ENCODE measurements around the gene RC3H1. TPM values are rescaled to one million over a fixed set of nuclear protein-coding genes. Genes with fewer than 3 reads are reported as not detected.

Gene RC3H1
- total RNA-seq, 4 donors from 2014 or later, result 27.6 to 41.6 (median 40.2) TPM

DNA sequence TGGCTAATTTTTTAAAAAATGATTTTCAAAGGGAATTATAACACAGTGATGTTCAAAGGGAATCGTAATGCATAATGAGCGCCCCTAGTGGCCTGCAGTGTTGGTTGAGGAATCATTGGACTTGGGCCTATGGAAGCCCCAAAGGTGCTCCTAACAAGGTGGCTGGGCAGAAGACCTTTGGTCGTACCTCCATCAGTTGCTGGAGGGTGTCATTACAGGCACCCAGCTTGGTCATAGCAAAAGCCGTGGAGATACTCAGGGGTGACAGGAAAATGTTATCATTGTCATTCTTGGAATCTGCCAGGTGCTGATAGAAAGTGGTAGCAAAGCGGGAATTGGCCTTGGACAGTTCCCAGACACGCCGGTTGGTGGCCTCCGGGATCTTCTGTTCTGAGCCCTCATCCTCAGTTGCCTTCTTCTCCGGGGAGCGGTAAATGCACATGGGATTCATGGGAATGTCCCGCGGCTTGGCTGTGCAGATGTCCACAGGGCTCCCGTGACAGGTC lies 107.7 kb downstream of the RC3H1 start:
- TF ChIP-seq, protein P1, sequence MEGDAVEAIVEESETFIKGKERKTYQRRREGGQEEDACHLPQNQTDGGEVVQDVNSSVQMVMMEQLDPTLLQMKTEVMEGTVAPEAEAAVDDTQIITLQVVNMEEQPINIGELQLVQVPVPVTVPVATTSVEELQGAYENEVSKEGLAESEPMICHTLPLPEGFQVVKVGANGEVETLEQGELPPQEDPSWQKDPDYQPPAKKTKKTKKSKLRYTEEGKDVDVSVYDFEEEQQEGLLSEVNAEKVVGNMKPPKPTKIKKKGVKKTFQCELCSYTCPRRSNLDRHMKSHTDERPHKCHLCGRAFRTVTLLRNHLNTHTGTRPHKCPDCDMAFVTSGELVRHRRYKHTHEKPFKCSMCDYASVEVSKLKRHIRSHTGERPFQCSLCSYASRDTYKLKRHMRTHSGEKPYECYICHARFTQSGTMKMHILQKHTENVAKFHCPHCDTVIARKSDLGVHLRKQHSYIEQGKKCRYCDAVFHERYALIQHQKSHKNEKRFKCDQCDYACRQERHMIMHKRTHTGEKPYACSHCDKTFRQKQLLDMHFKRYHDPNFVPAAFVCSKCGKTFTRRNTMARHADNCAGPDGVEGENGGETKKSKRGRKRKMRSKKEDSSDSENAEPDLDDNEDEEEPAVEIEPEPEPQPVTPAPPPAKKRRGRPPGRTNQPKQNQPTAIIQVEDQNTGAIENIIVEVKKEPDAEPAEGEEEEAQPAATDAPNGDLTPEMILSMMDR (IDR thresholded peaks at IDR 0.05), result no peak
- DNase-seq (ENCODE audit: low spot score) (no peak), ATAC-seq (ENCODE audit: low FRiP score) (no peak)

DNA sequence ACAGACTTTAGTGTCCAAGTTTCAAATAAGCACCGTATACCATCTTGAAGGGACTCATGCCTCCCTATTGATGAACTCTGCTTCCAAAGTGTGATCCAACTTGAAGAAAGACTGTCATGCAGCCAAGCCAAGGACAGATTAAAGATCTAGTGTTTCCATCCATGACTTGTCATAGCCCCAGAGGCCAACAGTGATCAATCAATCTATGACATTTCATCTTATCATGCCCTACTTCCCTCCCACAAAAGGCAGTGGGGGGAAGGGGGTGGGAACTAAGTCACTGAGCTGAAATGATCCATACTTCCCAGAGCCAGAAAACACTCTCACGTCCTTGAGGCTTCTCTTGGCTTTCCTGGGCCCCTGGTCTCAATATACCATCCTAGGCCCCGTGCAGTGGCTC lies 109.0 kb downstream of the RC3H1 start:
- TF ChIP-seq, protein P1 (IDR thresholded peaks at IDR 0.05), result no peak
- ATAC-seq (ENCODE audit: low FRiP score), result no peak
- DNase-seq (ENCODE audit: low spot score), result no peak

DNA sequence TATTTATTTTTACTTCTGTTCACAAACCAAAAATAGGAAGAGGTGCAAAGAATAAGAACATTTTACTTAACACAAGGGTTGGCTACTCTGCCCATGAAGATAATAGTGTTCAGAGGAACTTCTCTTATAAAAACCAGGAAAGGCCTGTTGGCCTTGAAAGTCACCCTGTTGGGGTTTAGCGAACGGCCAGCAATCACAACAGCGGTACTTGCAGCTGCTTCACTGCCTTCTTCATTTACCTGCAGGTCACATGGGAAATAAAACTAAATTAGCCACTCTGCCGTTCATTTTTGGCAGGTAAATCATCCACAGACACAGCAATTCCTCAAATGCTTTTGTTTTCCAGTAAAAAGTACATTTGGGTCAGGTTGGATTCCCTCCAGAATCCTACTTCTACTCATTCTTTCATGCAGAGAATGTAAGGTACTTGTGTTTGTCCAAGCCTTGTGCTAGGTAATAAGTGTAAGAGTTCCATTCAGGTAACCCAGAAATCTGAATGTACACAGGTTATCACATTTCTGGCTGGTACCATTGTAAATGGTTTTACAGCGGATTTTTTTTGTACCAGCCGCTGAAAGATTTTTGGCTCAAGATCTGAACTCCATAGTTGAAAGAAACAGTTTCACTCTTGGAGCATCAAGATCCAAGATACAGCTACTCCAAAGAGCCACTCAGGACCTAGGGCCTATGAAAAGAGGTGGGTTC lies 118.2 kb downstream of the RC3H1 start:
- TF ChIP-seq, protein P1 (IDR thresholded peaks at IDR 0.05), result no peak
- no peak for DNase-seq (ENCODE audit: low spot score)
- ATAC-seq (ENCODE audit: low FRiP score), result no peak

DNA sequence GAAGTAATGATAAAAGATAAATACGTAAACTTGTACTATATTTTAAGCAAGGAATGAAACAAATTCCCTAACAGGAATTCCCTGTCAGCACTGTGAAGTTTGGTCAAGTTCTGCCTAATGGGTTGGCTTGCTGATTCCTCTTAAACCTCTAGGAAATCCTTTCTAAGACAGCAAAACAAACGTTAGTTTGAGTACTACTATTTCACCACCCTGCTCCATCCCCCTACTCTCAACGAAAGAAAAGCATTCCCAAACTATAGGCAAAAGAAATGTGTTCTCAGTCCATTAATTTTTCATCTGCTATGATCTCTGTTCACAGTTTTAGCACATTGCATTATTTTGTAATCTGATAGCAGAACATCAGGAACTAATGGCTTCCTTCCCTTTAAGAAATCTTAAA lies 121.2 kb downstream of the RC3H1 start:
- DNase-seq (ENCODE audit: low spot score), result no peak
- TF ChIP-seq, protein P1 (IDR thresholded peaks at IDR 0.05), result no peak
- ATAC-seq (ENCODE audit: low FRiP score), result no peak

DNA sequence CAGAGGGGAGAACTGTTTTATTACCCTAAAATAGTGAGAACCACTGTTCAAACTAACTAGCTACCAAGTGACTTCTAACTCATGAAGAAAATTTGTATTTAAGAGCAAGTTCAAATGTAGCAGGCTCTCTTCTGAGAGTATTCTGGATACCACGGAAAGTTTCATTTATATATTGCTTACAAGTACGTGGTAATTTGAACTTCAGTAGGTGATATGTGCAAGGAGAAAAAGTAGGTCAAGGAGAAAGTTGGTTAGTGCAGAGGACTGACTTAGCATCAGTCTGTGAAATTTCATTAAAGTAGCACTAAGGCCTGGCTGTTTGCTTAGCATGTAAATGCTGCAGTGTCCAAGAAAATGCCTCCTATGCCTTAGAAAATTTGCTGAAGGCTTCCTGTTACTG lies 121.7 kb downstream of the RC3H1 start:
- TF ChIP-seq, protein P1 (IDR thresholded peaks at IDR 0.05), result no peak
- ATAC-seq (ENCODE audit: low FRiP score) (no peak), DNase-seq (ENCODE audit: low spot score) (no peak)

DNA sequence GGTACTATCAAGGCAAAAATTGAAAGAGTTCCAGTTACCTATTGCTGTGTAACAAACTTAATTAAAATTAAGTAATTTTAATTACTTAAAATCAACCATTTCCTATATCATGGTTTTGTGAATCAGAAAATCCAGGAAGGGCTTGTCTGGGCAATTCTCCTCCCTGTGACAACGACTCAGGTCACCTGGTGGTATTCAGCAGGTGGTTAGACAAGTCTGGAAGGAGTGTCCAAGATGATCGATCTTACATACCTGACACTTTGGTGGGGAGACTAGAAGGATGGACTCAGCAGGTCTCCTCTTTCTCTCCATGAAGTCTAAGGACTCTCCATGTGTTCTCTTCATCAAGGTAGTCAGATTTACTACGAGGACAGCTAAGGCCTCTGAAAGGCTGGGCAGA lies 128.0 kb downstream of the RC3H1 start:
- DNase-seq (ENCODE audit: low spot score) (no peak), ATAC-seq (ENCODE audit: low FRiP score) (no peak)
- TF ChIP-seq, protein P1 (IDR thresholded peaks at IDR 0.05), result no peak

DNA sequence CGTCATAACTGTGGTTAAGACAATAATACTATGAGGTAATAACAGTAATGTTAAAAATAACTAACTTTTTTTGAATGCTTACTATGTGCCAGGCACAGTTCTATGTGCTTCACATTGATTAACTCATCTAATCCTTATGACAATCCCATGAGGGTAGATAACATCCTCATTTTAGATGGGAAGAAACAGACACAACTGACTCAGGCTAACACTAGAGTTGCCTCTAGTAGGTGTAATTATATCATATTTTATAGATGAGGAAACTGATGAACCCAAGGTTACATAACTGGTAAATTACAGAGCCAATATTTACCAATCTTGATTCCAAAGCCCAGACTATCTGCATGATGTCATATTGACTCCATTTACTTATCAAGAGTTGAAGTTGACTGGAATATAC lies 128.5 kb downstream of the RC3H1 start:
- ATAC-seq (ENCODE audit: low FRiP score) (no peak), DNase-seq (ENCODE audit: low spot score) (no peak)
- TF ChIP-seq, protein P1 (IDR thresholded peaks at IDR 0.05), result no peak

Data from omental fat pad (tissue), 4 donors.